H9 (cell line): ENCODE measurements around the gene MORN3. TPM values are rescaled to one million over a fixed set of nuclear protein-coding genes. Genes with fewer than 3 reads are reported as not detected.
A peak's percentile ranks its signal among the peaks of the same experiment; 100 is the strongest.

Experiments used
- DNase-seq: peaks from one replicate; pipeline ENCODE4 v3.0.0-alpha.2; 2017
- H2AFZ ChIP-seq: one replicate; pipeline ENCODE4 v1.6.1; 2013; ENCODE audit warnings: mild to moderate bottlenecking, low read length, control low read depth, moderate library complexity
- H2AK5ac ChIP-seq: 2 replicates; pipeline ENCODE4 v1.6.1; 2013; ENCODE audit warnings: low read length, control low read depth, mixed read lengths; ENCODE audit not compliant: insufficient read length
- H2BK120ac ChIP-seq: one replicate; pipeline ENCODE4 v1.6.1; 2013; ENCODE audit warnings: low read depth, mild to moderate bottlenecking, low read length, control low read depth, inconsistent platforms; ENCODE audit not compliant: poor library complexity, severe bottlenecking
- H2BK12ac ChIP-seq: 2 replicates; pipeline ENCODE4 v1.6.1; 2013; ENCODE audit warnings: low read length, control low read depth, mixed read lengths, low read depth; ENCODE audit not compliant: insufficient read length
- H2BK15ac ChIP-seq: 2 replicates; pipeline ENCODE4 v1.6.1; 2013; ENCODE audit warnings: low read depth, low read length, control low read depth
- H2BK20ac ChIP-seq: one replicate; pipeline ENCODE4 v1.6.1; 2013; ENCODE audit warnings: low read depth, mild to moderate bottlenecking, low read length, control low read depth, inconsistent platforms; ENCODE audit not compliant: poor library complexity, severe bottlenecking
- H2BK5ac ChIP-seq: 2 replicates; pipeline ENCODE4 v1.6.1; 2013; ENCODE audit warnings: low read length, control low read depth, mixed read lengths; ENCODE audit not compliant: insufficient read length
- H3K14ac ChIP-seq: 2 replicates; pipeline ENCODE4 v1.6.1; 2013; ENCODE audit warnings: low read length, control low read depth; ENCODE audit not compliant: insufficient read depth
- H3K18ac ChIP-seq: 2 replicates; pipeline ENCODE4 v1.6.1; 2013; ENCODE audit warnings: low read depth, mild to moderate bottlenecking, mixed read lengths, low read length, control low read depth; ENCODE audit not compliant: insufficient read length
- H3K23ac ChIP-seq: 2 replicates; pipeline ENCODE4 v1.6.1; 2013; ENCODE audit warnings: low read length, control low read depth, mixed read lengths, low read depth; ENCODE audit not compliant: insufficient read length
- H3K23me2 ChIP-seq: 2 replicates; pipeline ENCODE4 v1.6.1; 2013; ENCODE audit warnings: low read depth, mild to moderate bottlenecking, mixed read lengths, low read length, control low read depth; ENCODE audit not compliant: insufficient read length, poor library complexity, severe bottlenecking
- H3K27ac ChIP-seq: 2 replicates; pipeline ENCODE4 v1.5.1; 2013; ENCODE audit warnings: low read length, control low read depth, mixed read lengths, low read depth; ENCODE audit not compliant: insufficient read length
- H3K27me3 ChIP-seq: 2 replicates; pipeline ENCODE4 v1.6.1; 2013; ENCODE audit warnings: low read length, control low read depth, inconsistent platforms; ENCODE audit not compliant: insufficient read depth
- H3K4ac ChIP-seq: 2 replicates; pipeline ENCODE4 v1.6.1; 2013; ENCODE audit warnings: low read depth, mild to moderate bottlenecking, control low read depth, inconsistent platforms, low read length, moderate library complexity
- H3K4me1 ChIP-seq: 2 replicates; pipeline ENCODE4 v1.6.1; 2013; ENCODE audit warnings: low read length, control low read depth, inconsistent platforms; ENCODE audit not compliant: insufficient read depth
- H3K4me2 ChIP-seq: 2 replicates; pipeline ENCODE4 v1.6.1; 2013; ENCODE audit warnings: low read length, control low read depth, mixed read lengths; ENCODE audit not compliant: insufficient read length, insufficient read depth
- H3K56ac ChIP-seq: 2 replicates; pipeline ENCODE4 v1.6.1; 2013; ENCODE audit warnings: low read depth, mild to moderate bottlenecking, mixed read lengths, low read length, control low read depth; ENCODE audit not compliant: insufficient read length
- H3K79me1 ChIP-seq: 2 replicates; pipeline ENCODE4 v1.6.1; 2013; ENCODE audit warnings: low read depth, mild to moderate bottlenecking, moderate library complexity, low read length, control low read depth, inconsistent platforms; ENCODE audit not compliant: insufficient read depth, poor library complexity, severe bottlenecking
- H3K79me2 ChIP-seq: 2 replicates; pipeline ENCODE4 v1.6.1; 2013; ENCODE audit warnings: low read length, control low read depth, inconsistent platforms; ENCODE audit not compliant: insufficient read depth
- H3K9ac ChIP-seq: 2 replicates; pipeline ENCODE4 v1.6.1; 2013; ENCODE audit warnings: low read length, control low read depth, mixed read lengths; ENCODE audit not compliant: insufficient read length; ENCODE audit errors: extremely low read depth
- H3K9me3 ChIP-seq: one replicate; pipeline ENCODE4 v1.6.1; 2013; ENCODE audit warnings: low read depth, low read length, inconsistent platforms; ENCODE audit not compliant: control insufficient read depth
- H3T11ph ChIP-seq: one replicate; pipeline ENCODE4 v1.6.1; 2013; ENCODE audit warnings: mild to moderate bottlenecking, low read length, control low read depth, inconsistent platforms
- H4K20me1 ChIP-seq: one replicate; pipeline ENCODE4 v1.6.1; 2013; ENCODE audit not compliant: control insufficient read depth, insufficient read length, insufficient read depth
- H4K5ac ChIP-seq: 2 replicates; pipeline ENCODE4 v1.6.1; 2013; ENCODE audit warnings: low read depth, mild to moderate bottlenecking, mixed read lengths, low read length, control low read depth; ENCODE audit not compliant: insufficient read length
- H4K8ac ChIP-seq: replicated peaks from 2 replicates; pipeline ENCODE4 v1.6.1; 2013; ENCODE audit warnings: low read length, control low read depth, mixed read lengths, low read depth; ENCODE audit not compliant: insufficient read length
- H4K91ac ChIP-seq: 2 replicates; pipeline ENCODE4 v1.6.1; 2013; ENCODE audit warnings: low read depth, mild to moderate bottlenecking, moderate library complexity, mixed read lengths, low read length, control low read depth; ENCODE audit not compliant: insufficient read length
- H3K27ac Mint-ChIP-seq, 3 experiments: 2 replicates in 2 of 3; 3 replicates in 1 of 3; pipeline ENCODE4 v1.8.0; 2020 to 2021; ENCODE audit warnings: mixed read lengths in 3 of 3, mild to moderate bottlenecking in 1 of 3, moderate library complexity in 1 of 3
- H3K27me3 Mint-ChIP-seq: 2 replicates; pipeline ENCODE4 v1.8.0; 2021; ENCODE audit warnings: low read depth, mild to moderate bottlenecking, moderate library complexity, mixed read lengths
- H3K36me3 Mint-ChIP-seq, 3 experiments: 2 replicates in 2 of 3; 3 replicates in 1 of 3; pipeline ENCODE4 v1.8.0; 2020 to 2021; ENCODE audit warnings: low read depth in 3 of 3, mixed read lengths in 3 of 3; ENCODE audit not compliant: insufficient read depth in 1 of 3
- H3K4me1 Mint-ChIP-seq, 2 experiments: 2 replicates each; pipeline ENCODE4 v1.8.0; 2020; ENCODE audit warnings: mixed read lengths in 2 of 2
- H3K4me3 Mint-ChIP-seq, 2 experiments: 2 replicates in 1 of 2; 3 replicates in 1 of 2; pipeline ENCODE4 v1.8.0; 2020 to 2021; ENCODE audit warnings: mild to moderate bottlenecking in 2 of 2, mixed read lengths in 2 of 2, moderate library complexity in 1 of 2
- H3K9me3 Mint-ChIP-seq, 2 experiments: 2 replicates in 1 of 2; 3 replicates in 1 of 2; pipeline ENCODE4 v1.8.0; 2020; ENCODE audit warnings: mild to moderate bottlenecking in 2 of 2, mixed read lengths in 2 of 2, moderate library complexity in 1 of 2
- CTCF ChIP-seq: fragments of 200-600 bp; sonication (generic); conservative IDR thresholded peaks from 3 replicates; pipeline ENCODE4 v1.8.0; 2021; ENCODE audit warnings: antibody characterized with exemption, mild to moderate bottlenecking
- WGBS: extraction: QIAGEN DNeasy Blood & Tissue Kit; methylation state at CpG from one replicate; pipeline ENCODE4 v1.1.7; 2013; ENCODE audit warnings: missing lambda C conversion rate, low lambda C conversion rate, mixed read lengths; ENCODE audit not compliant: insufficient read length; ENCODE audit errors: extremely low coverage; 5-methylcytosine and 5-hydroxymethylcytosine counted together
- total RNA-seq: library from RNA; stranded (reverse); gene quantifications from 2 replicates; pipeline ENCODE4 v1.2.1, GENCODE V29; 2021

Gene MORN3
- total RNA-seq, 1 experiment from 2014 or later: 0.37 TPM

GRCh38 chr12:121712190-121712460, 42.7 kb upstream of the MORN3 start:
- DNase-seq: no peak
- Histone ChIP-seq H3K23ac (no peak overlapping the region), H4K8ac (no peak overlapping the region), H3K4ac (no peak overlapping the region), H3K18ac (no peak overlapping the region), H4K5ac (no peak overlapping the region), H2AK5ac (no peak overlapping the region), H3K79me2 (peaks cover 5% of the 10 kb centered on the region; the same call in 1 of the 2 replicates), H3K79me1 (peaks cover under 1% of the 10 kb centered on the region), H2BK12ac (no peak overlapping the region), H2BK15ac (no peak overlapping the region), H3K4me2 (peak overlapping the region; percentile 90), H3K27ac (no peak overlapping the region), H4K20me1 (no peaks in the 10 kb centered on the region), H3K23me2 (peaks cover 11% of the 10 kb centered on the region), H2AFZ (peak overlapping the region; percentile 3), H4K91ac (no peak overlapping the region), H2BK20ac (no peak overlapping the region), H3K4me1 (peaks cover 1% of the 10 kb centered on the region; the same call in 1 of the 2 replicates), H3K9ac (peak overlapping the region; percentile 33), H2BK5ac (no peak overlapping the region), H3K27me3 (no peaks in the 10 kb centered on the region), H3K14ac (no peak overlapping the region), H2BK120ac (no peak overlapping the region), H3K56ac (no peak overlapping the region), H3K9me3 (no peaks in the 10 kb centered on the region), H3T11ph (no peak overlapping the region)
- Mint-ChIP-seq H3K9me3 (no peaks in the 10 kb centered on the region; a peak in 1 of 5 replicates), H3K27ac (peak overlapping the region; percentile 72 to 97 (median 96); a peak in 6 of 7 replicates), H3K36me3 (peaks cover 3 to 13% (median 5%) of the 10 kb centered on the region in 3 experiments; a peak in 6 of 7 replicates), H3K4me3 (peak overlapping the region; percentile 92 to 95), H3K4me1 (peaks cover 30 to 36% of the 10 kb centered on the region in 2 experiments), H3K27me3 (no peaks in the 10 kb centered on the region; the same call in none of the 2 replicates)
- no peak for TF ChIP-seq CTCF
- no CpG with 5 or more reads among the region's 16 CpGs for WGBS
